HG03139 (cell line): ENCODE data around the gene GATD1.

Experiments used
- ATAC-seq: cut with Tn5 transposase; IDR thresholded peaks from one replicate; pipeline ENCODE4 v1.9.1; 2021; ENCODE audit not compliant: unreplicated experiment

GATD1 gene

DNA sequence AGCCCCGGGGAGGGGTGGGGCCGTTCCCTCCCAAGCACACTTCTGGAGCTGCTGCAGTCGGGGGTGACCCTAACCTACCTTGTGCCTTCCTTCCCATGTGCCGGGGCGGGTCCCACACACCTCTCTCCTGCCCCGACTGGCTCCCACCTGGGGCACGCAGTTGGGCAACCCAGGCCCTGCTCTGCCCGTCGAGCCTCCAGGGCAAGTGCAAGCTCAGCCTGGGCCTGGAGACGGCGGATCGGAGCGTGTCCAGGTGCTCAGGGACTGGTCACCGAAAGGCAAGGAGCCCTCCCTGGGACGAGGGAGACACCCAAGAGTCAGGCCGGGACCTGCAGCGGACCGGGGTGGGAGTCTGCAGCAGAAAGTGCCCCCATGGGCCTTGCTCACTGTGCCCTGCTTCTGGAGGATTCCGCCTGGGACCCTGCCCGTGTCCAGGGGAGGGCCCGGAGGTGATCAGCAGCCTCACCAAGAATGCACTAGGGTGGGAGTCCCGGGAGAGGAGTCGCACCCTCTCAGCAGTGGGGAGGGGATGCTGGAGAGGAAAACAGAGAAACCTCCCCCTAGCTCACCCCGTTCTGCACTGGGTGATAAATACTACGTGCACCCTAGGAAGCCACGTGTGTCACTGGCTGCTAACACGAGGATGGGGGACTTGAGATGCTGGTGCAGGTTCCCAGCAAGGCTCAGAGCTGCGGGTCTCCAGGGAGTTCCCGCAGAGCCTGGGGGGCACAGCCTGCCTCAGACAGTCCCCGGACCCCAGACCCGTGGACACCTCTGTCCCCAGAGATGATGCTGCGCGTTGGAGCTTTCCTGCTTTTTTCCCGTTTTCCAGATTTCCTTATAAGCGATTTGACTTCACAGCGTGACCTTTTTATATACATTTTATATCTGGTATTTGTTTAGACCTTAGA lies 5.2 kb upstream of the GATD1 start:
- no peak for ATAC-seq

- ATAC-seq, result no peak
Observed at GRCh38 chr11:779955-780532, 2.8 kb upstream of the GATD1 start.

DNA sequence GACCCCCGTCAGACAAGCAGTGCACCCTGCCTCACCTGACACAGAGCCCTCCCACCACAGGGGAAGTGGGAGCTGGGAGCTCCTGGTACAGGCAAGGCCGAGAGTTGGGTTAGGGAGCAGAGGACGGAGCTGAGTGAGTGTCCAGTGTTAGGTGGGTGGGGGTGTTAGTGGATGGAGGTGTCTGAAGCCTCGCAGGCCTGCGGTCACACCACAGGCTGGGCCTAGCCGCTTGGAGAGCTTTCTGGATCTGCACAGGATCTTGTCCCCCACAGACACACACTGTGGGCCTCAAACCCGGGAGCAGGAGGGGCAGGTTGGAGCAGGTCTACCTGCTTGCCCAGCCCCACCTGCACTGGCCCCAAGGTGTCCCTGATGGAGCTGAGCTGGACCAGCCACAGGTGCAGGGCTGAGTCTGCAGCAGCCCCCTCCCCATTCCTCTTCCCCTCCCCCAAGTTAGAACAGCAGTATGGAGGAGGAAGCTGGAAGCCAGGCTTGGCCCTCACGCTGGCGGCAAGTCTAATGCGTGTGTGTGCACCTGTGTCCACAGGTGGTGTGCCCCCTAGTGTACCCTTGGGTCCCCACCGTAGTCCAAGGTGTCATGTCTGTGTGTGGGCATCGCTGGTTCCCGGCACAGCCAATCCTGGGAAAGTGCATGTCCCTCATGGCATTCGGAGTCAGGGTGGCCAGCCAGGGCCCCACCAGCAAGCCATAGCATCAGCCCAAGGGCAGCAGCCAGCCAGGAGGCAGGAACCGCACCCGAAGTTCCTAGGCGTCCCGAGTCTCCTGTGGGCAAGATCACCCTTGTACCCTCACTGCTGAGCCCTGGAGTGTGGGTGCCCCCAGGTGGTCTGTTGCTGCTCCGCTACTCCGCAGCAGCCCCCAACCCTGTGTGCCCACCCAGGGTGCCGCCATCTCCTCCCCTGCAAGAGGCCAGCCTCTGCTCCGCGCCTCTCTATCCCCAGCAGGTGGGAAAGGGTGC lies 2.0 kb upstream of the GATD1 start:
- no peak for ATAC-seq

DNA sequence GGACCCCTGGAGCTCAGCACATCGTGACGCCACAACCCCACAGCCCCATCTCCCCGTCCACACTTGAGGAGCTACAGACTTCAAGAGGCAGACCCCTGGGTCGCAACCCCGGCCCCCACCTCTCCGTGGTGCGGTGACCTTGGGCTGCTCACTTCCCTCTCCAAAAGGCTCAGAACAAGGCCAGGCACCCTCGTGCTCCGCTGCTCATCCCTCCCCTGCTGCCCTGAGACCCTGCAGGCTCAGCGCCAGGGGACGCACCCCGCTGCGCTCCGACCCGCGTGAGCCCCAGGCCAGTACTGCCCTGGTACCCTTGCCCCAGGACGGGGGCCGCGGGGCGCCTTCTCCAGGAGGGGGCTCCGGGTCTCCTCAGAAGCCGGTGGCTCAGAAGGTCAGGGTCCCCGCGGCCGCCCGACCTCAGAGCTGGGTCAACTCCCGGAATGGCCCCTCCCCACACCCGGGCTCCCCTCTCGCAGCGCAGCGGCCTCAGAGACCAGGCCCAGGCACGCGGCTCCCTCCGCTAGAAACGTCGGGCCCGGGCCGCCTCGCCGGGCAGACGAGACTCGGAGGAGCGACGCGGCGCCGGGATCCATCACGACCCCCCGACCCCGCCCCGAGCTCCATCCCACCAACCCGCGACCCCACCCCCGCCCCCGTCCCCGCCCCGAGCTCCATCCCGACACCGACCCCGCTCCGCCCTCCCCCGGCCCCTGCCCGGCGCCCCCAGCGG lies 563 bp downstream of the GATD1 start:
- ATAC-seq, result peak; percentile 17

DNA sequence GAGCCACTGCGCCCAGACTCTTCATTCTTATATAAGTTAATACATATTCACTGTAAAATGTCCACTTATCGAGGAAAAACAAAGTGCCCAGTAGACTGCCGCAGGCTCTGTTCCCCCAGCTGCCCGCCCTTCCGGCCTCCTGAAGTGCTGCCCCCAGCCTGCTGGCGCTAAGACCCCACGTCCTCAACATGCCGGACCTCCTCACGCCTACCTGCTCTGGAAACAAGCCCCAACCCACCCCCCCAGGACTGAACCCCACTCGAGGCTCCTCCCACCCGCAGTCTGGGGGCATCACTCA lies 1.1 kb downstream of the GATD1 start:
- no peak for ATAC-seq

DNA sequence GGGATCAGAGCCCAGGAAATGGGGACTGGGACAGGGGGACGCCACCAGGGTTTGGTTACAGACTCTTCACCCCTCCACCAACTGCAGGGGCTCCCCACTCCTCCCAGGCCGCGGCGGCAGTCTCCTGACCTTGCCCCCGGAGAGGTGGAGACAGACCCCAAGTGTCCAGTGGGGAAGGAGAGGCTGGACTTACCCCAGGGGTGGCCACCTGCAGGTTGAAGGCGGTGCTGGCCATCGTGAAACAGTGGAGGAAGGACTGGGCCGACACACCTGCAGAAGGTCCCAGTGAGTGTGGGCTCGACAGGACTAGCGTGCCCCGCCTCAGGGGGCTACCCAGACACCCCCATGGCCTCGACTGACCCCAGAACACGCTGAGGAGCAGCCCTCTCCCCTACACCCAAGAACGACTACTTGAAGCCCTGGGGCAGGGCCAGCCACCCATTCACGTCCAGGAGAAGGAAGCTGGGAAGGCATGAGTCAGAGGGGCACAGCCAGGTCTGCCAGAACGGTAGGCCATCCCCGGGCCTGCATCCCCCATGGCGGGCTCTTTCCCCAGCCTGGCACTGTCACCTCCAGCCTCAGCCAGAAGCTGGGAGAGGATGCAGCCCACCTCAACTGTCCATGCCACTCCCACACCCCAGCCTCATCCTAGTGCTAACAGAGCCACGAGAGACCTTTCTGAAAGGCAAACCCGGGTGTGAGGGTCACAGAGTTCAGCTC lies 2.3 kb downstream of the GATD1 start:
- no peak for ATAC-seq

GRCh38 chr11:773830-774229 lies 3.5 kb downstream of the GATD1 start:
- no peak for ATAC-seq

GRCh38 chr11:773425-773824 lies 3.9 kb downstream of the GATD1 start:
- ATAC-seq, result no peak

DNA sequence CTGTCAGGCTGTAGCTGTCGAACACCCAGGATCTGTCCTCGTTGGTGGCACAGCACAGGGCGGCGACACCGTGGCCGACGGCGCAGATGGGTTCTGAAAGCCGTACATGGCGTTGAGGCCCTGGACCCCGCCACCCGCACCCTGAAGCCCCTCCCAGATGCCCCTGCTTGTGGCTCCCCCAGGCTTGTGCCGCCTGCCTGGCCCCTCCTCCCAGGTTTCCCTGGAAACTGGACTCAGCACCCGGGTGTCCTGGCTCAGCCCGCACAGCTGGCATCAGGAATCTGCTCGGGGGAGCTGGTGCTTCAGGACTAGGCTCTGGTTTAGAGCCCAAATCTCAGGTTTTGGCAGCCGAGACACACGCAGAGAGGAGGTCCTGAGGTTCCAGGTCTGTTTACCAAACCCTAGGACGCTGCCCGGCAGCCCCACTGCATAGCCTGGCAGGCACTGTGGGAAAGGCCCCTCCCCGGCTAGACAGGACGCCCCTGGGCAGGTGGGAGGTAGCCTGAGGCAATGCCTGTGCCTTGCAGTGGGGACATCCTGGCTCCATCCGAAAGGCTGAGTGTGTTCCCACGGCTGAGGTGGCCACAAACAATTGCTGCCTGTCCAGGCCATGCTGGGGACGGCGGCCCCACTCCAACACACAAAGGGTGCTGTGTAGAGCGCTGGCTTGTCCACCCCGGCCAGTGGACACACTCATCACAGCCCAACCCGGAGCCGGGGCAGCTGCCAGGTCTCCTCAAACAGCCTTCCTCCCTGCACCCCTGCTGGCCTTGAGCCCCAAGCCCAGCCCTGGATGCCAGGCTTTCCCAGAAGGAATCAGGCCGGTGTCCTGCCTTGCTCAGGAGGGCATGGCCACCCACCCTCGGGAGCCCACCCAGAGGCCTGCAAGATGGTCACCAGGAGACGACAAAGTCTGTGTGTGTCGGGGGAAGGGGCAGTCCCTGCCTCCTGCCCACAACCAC lies 4.6 kb downstream of the GATD1 start:
- ATAC-seq, result no peak

DNA sequence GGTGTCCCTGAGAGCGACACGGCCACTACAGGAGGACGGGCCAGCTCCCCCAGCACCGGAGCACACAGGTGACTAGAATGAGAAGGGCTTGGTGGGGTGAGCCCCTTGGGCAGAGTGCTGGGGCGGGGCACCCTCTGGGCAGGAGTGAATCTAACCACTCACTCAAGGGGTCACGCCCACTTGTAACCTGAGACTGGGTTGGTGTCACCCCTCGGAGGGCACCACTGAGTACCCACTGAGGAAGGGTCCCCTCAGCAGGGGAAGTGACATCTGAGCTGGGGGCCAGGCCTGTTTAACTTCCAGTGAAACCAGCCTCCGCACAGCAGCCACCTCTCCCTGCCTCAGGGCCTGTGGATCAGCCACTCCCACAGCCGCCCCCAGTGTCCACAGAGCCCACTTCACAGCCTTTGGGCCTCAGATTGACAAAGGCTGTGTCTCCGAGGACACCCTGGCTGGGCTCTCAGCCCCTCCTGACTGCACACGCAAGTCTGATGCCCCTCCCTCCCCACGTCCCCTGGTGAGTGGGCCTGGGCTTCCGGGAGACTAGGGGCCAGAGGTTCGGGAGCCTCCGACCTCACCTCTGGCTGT lies 5.6 kb downstream of the GATD1 start:
- no peak for ATAC-seq

- ATAC-seq, result no peak
Observed at GRCh38 chr11:770642-771616, 6.4 kb downstream of the GATD1 start.

DNA sequence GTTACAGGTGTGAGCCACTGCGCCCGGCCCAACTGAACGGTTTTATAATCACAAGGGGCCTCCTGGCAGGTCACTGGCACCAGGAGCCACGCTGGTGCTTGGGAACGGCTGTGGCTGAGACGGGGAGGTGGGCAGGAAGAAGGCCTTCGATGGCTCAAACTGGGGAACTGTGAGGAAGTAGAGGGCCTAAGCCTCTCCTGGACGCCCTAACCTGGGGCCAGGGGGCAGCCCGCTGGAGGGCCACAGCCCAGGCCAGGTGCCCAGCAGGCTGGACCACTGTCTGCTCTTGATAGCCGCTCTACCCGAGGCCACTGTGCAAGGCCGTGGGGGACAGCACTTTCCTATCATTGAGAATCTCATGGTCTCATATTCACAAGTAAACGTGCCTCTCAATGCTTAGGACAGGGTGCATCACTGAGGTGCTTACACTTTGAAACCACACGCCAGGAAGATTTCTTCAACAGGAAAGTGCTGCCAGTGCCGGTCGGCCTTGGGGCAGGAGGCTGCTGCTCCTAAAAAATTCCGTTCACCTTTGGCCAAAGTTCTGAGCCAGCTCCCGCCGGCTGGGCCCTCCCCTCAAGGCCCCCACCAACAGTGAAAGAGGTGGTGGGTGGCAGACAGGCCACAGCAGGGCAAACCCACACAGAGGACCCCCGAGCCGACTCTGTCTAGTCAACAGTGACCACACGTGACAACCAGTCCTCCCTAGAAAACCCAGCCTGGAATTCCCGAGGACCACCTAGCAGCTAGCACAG lies 7.2 kb downstream of the GATD1 start:
- ATAC-seq, result no peak

DNA sequence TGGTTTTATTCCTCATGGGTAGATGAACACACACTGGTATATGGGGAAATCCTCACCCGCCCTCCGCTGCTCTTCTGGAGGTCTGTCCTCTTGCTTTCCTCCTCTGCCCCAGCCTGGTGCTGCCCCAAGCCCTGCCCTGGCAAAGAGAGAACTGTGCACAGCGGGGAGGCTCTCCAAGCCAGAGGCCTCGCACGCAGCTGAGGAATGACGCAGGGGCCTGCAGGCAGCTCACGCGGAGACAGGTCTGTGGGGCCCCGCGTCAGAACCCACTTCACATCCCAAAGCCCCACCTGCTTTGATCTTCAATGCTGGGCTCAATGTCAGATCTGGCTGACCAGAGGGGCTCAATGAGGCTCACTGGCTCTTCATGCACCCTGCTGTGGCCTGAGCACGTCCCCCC lies 10.0 kb downstream of the GATD1 start:
- ATAC-seq, result no peak

DNA sequence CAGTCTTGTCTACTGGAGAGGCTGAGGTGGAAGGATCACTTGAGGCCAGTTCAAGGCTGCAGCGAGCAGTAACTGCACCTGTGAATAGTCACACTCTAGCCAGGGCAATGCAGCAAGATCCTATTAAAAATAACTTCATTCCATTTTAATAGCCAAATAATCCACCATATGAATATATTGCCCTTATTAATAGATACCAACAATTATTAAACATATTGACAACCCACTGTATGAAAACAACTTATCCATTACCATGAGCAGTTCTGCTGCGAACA lies 10.4 kb downstream of the GATD1 start:
- no peak for ATAC-seq

DNA sequence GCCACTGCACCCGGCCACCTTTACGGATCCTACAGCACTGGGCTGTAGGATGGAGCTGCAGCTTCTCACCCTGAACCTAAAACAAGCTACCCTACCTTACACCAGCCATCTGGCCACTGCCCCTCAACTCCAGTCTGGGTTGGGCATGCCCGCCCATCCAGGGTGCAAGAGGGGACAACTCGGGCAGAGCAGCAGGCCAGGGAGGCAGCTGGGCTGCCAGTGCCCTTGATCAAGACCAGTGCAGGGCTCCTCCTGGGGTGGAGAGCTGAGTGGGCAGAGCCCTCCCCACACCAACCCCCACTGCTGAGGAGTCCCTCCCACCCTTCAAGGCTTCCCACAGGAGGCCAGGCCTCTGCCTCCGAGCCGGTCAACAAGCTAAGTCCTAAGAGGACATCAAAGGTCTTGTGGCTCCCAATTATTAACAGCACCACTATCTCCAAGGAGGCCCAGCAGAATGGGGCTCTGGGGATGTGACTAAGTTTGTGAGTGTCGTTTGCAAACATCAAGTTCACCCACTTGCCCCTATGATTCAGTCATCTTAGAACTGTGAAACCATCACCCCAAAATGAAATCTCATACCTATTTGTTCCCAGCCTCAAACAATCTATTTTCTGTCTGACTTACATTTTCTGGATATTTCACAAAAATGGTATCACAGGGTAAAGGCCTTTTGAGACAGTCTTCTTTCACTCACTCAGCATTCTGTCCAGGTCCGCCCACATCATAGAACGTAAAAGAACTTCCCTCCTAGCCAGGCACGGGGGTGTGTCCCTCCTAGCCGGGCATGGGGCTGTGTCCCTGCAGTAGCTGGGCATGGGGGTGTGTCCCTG lies 11.0 kb downstream of the GATD1 start:
- ATAC-seq, result no peak

GRCh38 chr11:765802-766091 lies 11.5 kb downstream of the GATD1 start:
- no peak for ATAC-seq
